C4-2B (cell line): ENCODE data around the gene CREG1.

Experiments
- ZFX ChIP-seq: fragments of 450-650 bp; IDR thresholded peaks from 2 replicates; pipeline ENCODE4 v1.6.1; 2017
- TF ChIP-seq, protein P1 (sequence below): fragments of 450-650 bp; conservative IDR thresholded peaks from 2 replicates; pipeline ENCODE4 v1.5.1; 2017; ENCODE audit warnings: mild to moderate bottlenecking

DNA sequence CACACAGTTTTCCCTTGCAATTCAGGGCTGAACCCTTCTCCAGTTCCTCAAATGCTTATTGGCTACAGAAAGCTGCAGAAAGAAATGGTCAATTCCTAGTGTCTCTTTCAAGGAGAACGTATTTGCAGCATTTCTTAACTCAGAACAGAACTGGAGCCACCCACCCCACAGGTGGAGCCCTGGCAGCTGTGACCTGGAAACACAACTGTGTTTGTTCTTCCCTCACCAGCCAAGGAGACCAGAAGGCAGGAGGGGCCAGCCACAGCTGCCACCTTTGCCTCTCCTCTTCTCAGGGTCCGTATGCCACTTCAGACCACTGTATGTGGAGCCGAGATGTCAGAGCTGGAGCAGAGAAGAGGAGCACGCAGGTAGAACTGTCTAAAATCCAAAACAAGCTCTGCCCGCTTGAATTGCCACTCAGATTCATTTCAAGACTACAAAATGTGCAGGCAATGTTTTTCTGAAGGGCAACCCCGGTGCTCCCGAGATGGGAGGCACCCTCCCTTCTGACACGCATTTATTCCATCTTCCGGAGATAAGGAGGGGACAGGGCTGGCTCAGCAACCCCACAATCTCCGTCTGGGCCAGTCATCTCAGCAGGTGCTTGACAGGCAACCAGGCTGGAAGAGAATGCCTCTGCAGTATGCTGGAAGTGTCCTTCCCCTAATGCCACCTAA lies 51.9 kb downstream of the CREG1 start:
- TF ChIP-seq, protein P1, sequence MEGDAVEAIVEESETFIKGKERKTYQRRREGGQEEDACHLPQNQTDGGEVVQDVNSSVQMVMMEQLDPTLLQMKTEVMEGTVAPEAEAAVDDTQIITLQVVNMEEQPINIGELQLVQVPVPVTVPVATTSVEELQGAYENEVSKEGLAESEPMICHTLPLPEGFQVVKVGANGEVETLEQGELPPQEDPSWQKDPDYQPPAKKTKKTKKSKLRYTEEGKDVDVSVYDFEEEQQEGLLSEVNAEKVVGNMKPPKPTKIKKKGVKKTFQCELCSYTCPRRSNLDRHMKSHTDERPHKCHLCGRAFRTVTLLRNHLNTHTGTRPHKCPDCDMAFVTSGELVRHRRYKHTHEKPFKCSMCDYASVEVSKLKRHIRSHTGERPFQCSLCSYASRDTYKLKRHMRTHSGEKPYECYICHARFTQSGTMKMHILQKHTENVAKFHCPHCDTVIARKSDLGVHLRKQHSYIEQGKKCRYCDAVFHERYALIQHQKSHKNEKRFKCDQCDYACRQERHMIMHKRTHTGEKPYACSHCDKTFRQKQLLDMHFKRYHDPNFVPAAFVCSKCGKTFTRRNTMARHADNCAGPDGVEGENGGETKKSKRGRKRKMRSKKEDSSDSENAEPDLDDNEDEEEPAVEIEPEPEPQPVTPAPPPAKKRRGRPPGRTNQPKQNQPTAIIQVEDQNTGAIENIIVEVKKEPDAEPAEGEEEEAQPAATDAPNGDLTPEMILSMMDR, result no peak
- TF ChIP-seq ZFX, result no peak
